Left lung (tissue), 10 donors: Measurements from ENCODE around the gene GRID1. TPM values are rescaled to one million over a fixed set of nuclear protein-coding genes. Genes with fewer than 3 reads are reported as not detected.
A peak's percentile ranks its signal among the peaks of the same experiment; 100 is the strongest.

Experiments used
- ATAC-seq: fragments of 200-7000 bp; cut with Tn5 transposase; one replicate; pipeline ENCODE4 v1.9.1; 2020; ENCODE audit warnings: moderate library complexity
- DNase-seq, 4 donors: peaks; one replicate each; pipeline ENCODE4 v3.0.0-alpha.2; 2013 to 2020
- H3K27ac ChIP-seq, 2 donors: fragments of 200-600 bp; sonication (generic) in 1 of 2; one replicate each; pipeline versions ENCODE4 v1.5.0 to v1.8.0; 2020 to 2021
- H3K27me3 ChIP-seq, 2 donors: fragments of 200-600 bp; sonication (generic) in 1 of 2; one replicate each; pipeline versions ENCODE4 v1.5.0 to v1.8.0; 2020 to 2021
- H3K36me3 ChIP-seq, 2 donors: fragments of 200-600 bp; sonication (generic) in 1 of 2; one replicate each; pipeline versions ENCODE4 v1.5.0 to v1.8.0; 2020 to 2021
- H3K4me1 ChIP-seq, 2 donors: fragments of 200-600 bp; one replicate each; pipeline ENCODE4 v1.8.0; 2021
- H3K4me3 ChIP-seq, 2 donors: fragments of 200-600 bp; sonication (generic) in 1 of 2; one replicate each; pipeline versions ENCODE4 v1.5.0 to v1.8.0; 2020 to 2021; ENCODE audit warnings: mild to moderate bottlenecking in 1 of 2
- H3K9me3 ChIP-seq, 2 donors: fragments of 200-600 bp; sonication (generic) in 1 of 2; one replicate each; pipeline versions ENCODE4 v1.5.0 to v1.8.0; 2020 to 2021
- CTCF ChIP-seq, 2 donors: fragments of 200-600 bp; sonication (generic) in 1 of 2; IDR thresholded peaks; one replicate each; pipeline versions ENCODE4 v1.5.0 to v1.8.0; 2021; ENCODE audit warnings: antibody characterized with exemption in 2 of 2
- intact Hi-C, 2 donors: fragments of 100-400 bp; cut with DNase I; formaldehyde crosslinking; loops; one replicate each; pipeline versions ENCODE4 v1.11.2 to v1.14.2; 2022
- polyA plus RNA-seq, 6 donors: library from polyadenylated mRNA; unstranded; fragments of 120-200 nt; gene quantifications; one replicate each; pipeline ENCODE4 v1.2.1, GENCODE V29; 2013; ENCODE audit not compliant: insufficient read length in 6 of 6
- total RNA-seq, 2 donors: library from RNA; stranded (reverse); fragmentation: NEBNext Ultra II Directional; extraction: Animal tissue kit (Norgen Biotek cat#: 25700); gene quantifications; one replicate each; pipeline ENCODE4 v1.2.1, GENCODE V29; 2021
- donor health status: DM: no; HTN: yes; CAD: no.
- donor health status: DM: no; HTN: no; CAD: no.

GRID1 gene
- total and polyA plus RNA-seq, 8 donors, result 0.81 to 2.6 (median 1.2) TPM

GRCh38 chr10:86104156-86104555 lies 262.4 kb downstream of the GRID1 start:
- no peaks in the 10 kb centered on the region for H3K9me3 ChIP-seq
- no peaks in the 10 kb centered on the region for H3K4me1 ChIP-seq
- H3K27me3 ChIP-seq, result no peaks in the 10 kb centered on the region
- H3K4me3 ChIP-seq, result no peak overlapping the region
- intact Hi-C loops, result no loop called here
- no peak overlapping the region for H3K27ac ChIP-seq
- ATAC-seq, result no peak
- TF ChIP-seq CTCF (IDR thresholded peaks at IDR 0.05), result no peak
- no peaks in the 10 kb centered on the region for H3K36me3 ChIP-seq
- no peak for DNase-seq

GRCh38 chr10:86103391-86104101 lies 263.0 kb downstream of the GRID1 start:
- no peak overlapping the region for H3K4me3 ChIP-seq
- H3K27me3 ChIP-seq, result no peaks in the 10 kb centered on the region
- no peaks in the 10 kb centered on the region for H3K36me3 ChIP-seq
- ATAC-seq (no peak), DNase-seq (no peak)
- no peaks in the 10 kb centered on the region for H3K9me3 ChIP-seq
- no peak for TF ChIP-seq CTCF (IDR thresholded peaks at IDR 0.05)
- H3K4me1 ChIP-seq, result no peaks in the 10 kb centered on the region
- intact Hi-C loops, result no loop called here
- no peak overlapping the region for H3K27ac ChIP-seq

- Histone ChIP-seq H3K4me3 (no peak overlapping the region), H3K27me3 (no peaks in the 10 kb centered on the region), H3K36me3 (no peaks in the 10 kb centered on the region), H3K27ac (no peak overlapping the region), H3K9me3 (no peaks in the 10 kb centered on the region), H3K4me1 (no peaks in the 10 kb centered on the region)
- no peak for TF ChIP-seq CTCF (IDR thresholded peaks at IDR 0.05)
- intact Hi-C loops, result no loop called here
- DNase-seq (no peak), ATAC-seq (no peak)
Measured at GRCh38 chr10:86102451-86102850, 264.1 kb downstream of the GRID1 start.

GRCh38 chr10:86102031-86102430 lies 264.6 kb downstream of the GRID1 start:
- Histone ChIP-seq H3K36me3 (no peaks in the 10 kb centered on the region), H3K9me3 (no peaks in the 10 kb centered on the region), H3K27me3 (no peaks in the 10 kb centered on the region), H3K27ac (no peak overlapping the region), H3K4me1 (no peaks in the 10 kb centered on the region), H3K4me3 (no peak overlapping the region)
- intact Hi-C loops, result no loop called here
- no peak for ATAC-seq
- no peak for TF ChIP-seq CTCF (IDR thresholded peaks at IDR 0.05)
- DNase-seq, result no peak

- DNase-seq (no peak), ATAC-seq (peak; percentile 82)
- Histone ChIP-seq H3K36me3 (no peaks in the 10 kb centered on the region), H3K27me3 (no peaks in the 10 kb centered on the region), H3K4me1 (no peaks in the 10 kb centered on the region), H3K9me3 (no peaks in the 10 kb centered on the region), H3K27ac (no peak overlapping the region), H3K4me3 (no peak overlapping the region)
- intact Hi-C loops, result no loop called here
- peak in 1 of 2 donors; percentile 13 for TF ChIP-seq CTCF (IDR thresholded peaks at IDR 0.05)
Measured at GRCh38 chr10:86100581-86101061, 266.0 kb downstream of the GRID1 start.
